Lower leg skin (tissue), 3 donors: Measurements from ENCODE around the gene MPP4.

ENCODE experiments used
- POLR2A ChIP-seq, 2 donors: fragments of 450-650 bp; IDR thresholded peaks; one replicate each; pipeline ENCODE4 v1.6.1; 2016 to 2017; ENCODE audit warnings: antibody characterized with exemption in 2 of 2, mild to moderate bottlenecking in 1 of 2, moderate library complexity in 1 of 2
- TF ChIP-seq, protein P1 (sequence below), 3 donors: fragments of 450-650 bp; IDR thresholded peaks; one replicate each; pipeline ENCODE4 v1.5.1; 2016; ENCODE audit warnings: antibody characterized with exemption in 3 of 3, mild to moderate bottlenecking in 3 of 3, moderate library complexity in 2 of 3

DNA sequence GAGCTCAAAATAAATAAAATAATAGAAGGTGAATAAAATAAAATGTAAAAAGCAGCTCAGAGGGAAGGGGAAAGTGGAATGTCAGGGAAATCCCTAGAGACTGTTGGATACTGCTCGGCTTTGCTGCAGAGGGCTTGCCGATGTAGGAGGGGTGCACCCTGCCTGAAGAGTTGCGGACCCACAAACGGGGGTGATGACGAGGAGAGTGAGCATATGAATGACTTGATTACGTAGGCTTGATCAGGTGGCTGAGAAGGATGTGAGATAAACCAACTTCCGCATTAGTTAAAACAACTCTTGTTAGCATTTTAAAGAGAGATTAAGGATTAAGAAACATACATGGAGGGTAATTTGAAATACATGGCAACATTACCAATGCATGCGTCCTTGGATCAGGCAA lies 34.1 kb downstream of the MPP4 start:
- TF ChIP-seq, protein P1, sequence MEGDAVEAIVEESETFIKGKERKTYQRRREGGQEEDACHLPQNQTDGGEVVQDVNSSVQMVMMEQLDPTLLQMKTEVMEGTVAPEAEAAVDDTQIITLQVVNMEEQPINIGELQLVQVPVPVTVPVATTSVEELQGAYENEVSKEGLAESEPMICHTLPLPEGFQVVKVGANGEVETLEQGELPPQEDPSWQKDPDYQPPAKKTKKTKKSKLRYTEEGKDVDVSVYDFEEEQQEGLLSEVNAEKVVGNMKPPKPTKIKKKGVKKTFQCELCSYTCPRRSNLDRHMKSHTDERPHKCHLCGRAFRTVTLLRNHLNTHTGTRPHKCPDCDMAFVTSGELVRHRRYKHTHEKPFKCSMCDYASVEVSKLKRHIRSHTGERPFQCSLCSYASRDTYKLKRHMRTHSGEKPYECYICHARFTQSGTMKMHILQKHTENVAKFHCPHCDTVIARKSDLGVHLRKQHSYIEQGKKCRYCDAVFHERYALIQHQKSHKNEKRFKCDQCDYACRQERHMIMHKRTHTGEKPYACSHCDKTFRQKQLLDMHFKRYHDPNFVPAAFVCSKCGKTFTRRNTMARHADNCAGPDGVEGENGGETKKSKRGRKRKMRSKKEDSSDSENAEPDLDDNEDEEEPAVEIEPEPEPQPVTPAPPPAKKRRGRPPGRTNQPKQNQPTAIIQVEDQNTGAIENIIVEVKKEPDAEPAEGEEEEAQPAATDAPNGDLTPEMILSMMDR (IDR thresholded peaks at IDR 0.05), result no peak
- no peak for TF ChIP-seq POLR2A (IDR thresholded peaks at IDR 0.05)
